ENCODE data around the gene QKI.
A peak's percentile ranks its signal among the peaks of the same experiment; 100 is the strongest.

The QKI gene

GRCh38 chr6:163392533-163392932 lies 22.0 kb upstream of the QKI start:
- no peak for DNase-seq

DNA sequence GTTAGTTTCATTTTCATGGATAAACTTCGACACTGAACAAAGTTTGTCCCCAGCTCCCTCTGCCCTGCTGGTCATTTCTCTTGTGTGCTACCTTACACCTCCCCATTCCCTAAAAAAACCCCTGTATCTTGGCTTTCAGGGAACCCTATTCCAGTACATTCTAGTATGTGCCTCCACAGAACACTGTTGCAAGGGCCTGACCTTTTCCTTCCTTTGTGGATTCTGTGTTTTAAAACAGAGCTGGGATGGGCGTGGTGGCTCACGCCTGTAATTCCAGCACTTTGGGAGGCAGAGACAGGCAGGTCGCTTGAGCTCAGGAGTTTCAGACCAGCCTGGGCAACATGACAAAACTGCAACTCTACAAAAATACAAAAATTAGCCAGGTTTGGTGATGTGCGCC lies 20.6 kb upstream of the QKI start:
- DNase-seq = no peak

GRCh38 chr6:163394659-163395058 lies 19.9 kb upstream of the QKI start:
- DNase-seq = no peak

DNA sequence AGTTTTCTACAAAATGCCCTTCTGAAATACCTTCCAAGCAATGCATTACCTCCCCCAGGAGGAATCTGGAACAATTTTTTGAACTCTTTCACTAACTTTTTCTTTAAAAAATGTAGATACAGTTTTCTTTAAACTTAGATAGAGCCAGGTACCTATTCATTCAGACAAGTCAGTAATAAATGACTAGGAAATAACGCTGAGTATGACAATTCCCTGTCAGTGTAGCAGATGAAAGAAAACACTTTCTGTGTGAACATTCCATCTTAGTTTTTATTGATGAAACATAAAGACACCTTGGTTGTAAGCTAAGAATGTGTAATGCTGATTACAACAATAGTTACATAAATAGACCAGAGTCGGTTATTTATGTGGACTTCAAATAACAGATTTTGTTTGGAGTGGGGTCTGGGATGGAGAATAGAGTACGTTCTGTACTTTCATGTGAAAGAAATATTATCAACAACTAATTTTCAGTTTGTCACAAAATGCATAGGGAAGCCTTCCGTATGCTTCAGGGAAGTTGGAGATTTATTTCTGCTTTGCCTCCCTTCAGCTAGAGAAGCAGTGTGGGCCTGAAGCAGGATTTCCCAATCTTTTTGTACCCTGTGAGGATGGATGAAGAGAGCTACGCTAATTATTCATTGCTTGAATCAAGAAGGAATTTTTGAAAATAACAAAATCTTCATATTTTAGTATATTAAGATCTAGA lies 19.2 kb upstream of the QKI start:
- DNase-seq = no peak

DNA sequence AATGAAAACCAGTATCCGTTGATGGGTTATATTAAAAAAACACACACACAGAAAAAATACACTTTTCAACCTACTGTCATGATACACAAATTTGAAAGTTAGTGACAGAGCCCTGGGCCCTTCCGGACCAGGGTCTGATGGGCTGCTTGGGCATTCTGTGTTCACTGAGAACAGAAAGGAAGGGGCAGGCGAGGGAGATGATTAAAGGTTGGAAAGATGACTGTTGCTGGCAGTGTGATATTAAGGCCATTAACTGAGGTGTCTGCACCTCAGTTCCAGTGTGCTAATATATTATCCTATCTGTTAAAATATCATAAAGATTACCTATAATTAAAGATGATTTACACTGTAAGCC lies 18.7 kb upstream of the QKI start:
- DNase-seq = no peak

- no peak for DNase-seq
These were observed 17.2 kb upstream of the QKI start for GRCh38 chr6:163397326-163397725.

DNA sequence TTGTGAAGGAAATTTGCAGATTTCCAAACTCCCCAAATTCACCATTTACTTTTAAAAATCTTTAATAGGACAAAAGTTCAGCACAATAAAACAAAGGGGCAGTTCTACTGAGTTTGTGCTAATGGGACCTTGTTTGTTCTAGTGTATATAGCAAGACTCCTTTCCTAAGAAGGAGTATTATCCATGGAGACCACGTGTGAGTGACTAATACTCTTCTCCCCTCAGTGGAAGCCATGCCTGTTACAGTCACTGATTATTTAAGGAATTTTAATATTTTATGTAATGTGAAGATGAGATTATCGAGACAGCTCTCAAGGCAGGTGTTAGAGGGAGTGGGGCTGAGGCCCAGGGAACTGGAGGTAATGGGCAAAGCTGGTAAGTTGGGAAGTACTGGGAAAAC lies 16.4 kb upstream of the QKI start:
- no peak for DNase-seq

- DNase-seq = no peak
These were observed 15.7 kb upstream of the QKI start for GRCh38 chr6:163398815-163399214.

GRCh38 chr6:163400509-163400908 lies 14.0 kb upstream of the QKI start:
- no peak for DNase-seq

DNA sequence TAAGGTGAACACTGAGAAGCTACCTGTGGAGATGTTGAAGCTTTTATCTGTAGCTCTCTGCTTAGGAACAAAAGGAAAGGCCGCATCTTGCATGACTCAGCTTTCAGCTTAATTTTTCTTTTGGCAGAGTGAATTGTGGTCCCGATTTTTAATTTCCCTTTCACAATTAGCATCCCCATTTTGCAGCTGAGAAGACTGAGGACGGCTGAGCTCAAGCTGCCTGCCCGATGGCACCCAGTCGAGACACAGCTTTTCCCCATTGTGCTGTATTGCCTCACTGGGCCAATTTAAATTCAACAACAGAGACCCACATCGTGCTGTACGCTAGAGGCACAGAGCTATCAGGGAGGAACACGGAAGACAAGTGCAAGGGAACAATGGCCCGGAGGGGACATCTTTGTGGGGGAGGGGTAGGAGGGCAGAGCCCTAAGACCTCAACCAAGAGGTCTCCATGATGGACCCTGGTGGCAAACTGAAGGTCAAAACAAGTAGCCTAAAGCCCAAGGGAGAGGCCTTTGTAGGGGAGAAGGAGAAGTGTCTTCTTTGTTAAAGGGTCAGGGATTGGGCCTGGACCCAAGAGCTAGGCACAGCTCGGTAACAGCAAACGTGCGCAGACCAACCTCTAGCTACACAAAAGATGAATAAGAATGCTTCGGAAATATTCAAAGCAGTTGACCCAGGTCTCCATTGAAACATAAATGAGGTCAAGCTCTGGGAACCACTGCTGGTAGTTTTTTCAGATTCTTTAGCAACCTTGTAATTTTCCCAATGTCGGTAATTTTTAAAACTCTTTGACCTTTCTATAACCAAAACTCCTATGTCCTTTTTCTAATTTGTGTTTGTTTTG lies 13.3 kb upstream of the QKI start:
- DNase-seq = no peak

GRCh38 chr6:163402616-163403015 lies 11.9 kb upstream of the QKI start:
- no peak for DNase-seq

- no peak for DNase-seq
These were observed 9.7 kb upstream of the QKI start for GRCh38 chr6:163404825-163405265.

- peak; percentile 24 for DNase-seq
These were observed 8.9 kb upstream of the QKI start for GRCh38 chr6:163405412-163406309.

GRCh38 chr6:163406366-163406765 lies 8.2 kb upstream of the QKI start:
- no peak for DNase-seq

GRCh38 chr6:163406830-163407229 lies 7.7 kb upstream of the QKI start:
- DNase-seq = no peak

- no peak for DNase-seq
These were observed 6.0 kb upstream of the QKI start for GRCh38 chr6:163408352-163408991.

GRCh38 chr6:163409712-163410111 lies 4.8 kb upstream of the QKI start:
- DNase-seq = no peak

DNA sequence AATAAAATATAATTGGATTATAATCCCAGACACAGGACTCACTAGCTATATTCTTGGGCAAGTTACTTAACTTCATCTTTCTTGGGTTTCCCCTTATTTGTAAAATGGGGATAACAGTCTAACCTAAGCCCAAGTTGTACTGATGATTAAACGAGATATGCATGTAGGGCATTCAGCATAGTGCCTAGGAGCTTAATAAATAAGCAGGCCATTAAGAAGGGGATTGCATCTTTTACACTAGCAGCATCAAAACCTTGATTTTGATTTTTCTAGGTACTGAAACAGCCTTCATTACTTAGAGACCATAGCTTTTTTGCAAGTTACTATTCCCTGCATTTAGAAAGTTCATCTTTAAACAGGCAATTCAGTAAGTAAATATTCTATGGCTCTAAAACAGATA lies 2.2 kb upstream of the QKI start:
- no peak for DNase-seq

DNA sequence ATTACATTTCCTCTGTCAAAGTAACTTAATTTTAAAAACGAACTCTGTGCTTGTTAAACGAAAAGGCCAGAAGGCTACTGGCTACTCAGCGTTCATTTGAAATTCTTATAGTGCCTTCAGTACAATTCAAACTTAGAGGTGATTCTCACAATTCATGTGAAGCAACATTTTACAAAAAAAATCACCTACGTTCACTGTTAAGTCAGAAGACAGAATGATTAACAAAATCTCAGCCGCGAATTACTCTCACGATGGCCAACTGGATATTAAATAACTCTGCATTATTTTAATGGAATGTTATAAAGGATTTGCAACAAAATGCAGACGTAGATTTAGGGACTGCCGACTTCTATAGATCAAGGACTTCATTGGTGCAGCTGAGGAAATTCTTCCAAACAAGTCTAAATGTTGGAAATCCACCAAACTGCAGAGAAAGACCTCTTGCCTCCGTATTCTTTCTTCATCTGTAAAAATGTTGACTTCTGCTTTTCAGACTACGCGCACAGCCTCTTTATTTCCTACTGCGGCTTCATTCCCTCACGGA lies 1.6 kb upstream of the QKI start:
- DNase-seq = no peak

DNA sequence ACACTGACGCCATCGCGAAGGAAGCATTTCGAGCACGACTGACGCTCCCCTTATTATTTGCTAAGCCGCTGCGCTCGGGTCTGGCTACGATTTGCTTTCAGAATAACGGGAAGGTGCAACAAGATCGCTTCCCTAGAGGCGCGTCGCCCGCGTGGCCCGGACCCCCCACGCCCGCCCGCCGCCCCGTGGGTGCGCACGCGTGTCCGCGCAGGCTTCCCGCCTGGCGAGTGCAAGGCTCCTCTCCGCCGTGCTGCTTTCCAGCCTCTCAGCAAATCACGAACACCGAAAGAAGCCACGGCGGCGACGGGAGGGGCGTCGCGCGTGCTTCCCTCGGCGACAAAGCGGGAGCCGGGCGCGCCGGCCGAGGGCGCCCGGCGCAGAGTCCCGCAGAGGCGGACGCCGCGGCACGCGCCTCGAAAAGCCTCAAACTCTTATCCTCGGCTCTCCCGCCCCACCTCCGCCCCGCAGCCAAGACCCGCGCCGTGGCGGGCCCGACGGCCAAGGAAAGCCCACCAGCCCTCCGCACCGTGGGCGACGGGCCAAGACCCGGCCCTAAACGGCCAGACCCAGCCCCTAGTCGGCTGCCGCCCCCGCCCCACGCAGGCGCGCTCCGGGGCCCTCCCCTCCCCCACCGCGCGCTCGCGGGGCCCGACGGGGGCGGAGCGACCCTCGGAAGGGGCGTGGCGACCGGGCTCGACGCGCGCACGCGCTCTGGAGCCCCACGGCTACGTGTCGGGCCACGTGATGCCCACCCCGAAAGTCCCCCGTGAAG lies 987 bp upstream of the QKI start:
- DNase-seq = peak; percentile 96

GRCh38 chr6:163414946-163415619 lies 565 bp downstream of the QKI start:
- DNase-seq = peak; percentile 58

Data from activated T-cell treated with anti-CD3 and anti-CD28 coated beads, Interleukin-2, amount 50 U/mL, for 1 hour (primary cell).